ENCODE measurements around the gene VPS51.
"Not testable (repeated sequence)": the region's sequence is repeated elsewhere in the genome, so short reads cannot be mapped to it uniquely, and the experiment has no call there.

VPS51 gene

GRCh38 chr11:65107751-65108468 lies 11.9 kb downstream of the VPS51 start:
- no peak for DNase-seq (ENCODE audit: low read depth in 2 of 2)

GRCh38 chr11:65108469-65109123 lies 12.6 kb downstream of the VPS51 start:
- DNase-seq (ENCODE audit: low read depth in 2 of 2) = no peak

GRCh38 chr11:65109231-65110198 lies 13.5 kb downstream of the VPS51 start:
- DNase-seq (ENCODE audit: low read depth in 2 of 2) = no peak

GRCh38 chr11:65110354-65110861 lies 14.4 kb downstream of the VPS51 start:
- peak; percentile 91 to 94 for DNase-seq (ENCODE audit: low read depth in 2 of 2)

GRCh38 chr11:65111159-65111743 lies 15.2 kb downstream of the VPS51 start:
- DNase-seq (ENCODE audit: low read depth in 2 of 2) = no peak

GRCh38 chr11:65111744-65112545 lies 15.9 kb downstream of the VPS51 start, which contains the start of gene TM7SF2:
Gene TM7SF2, plus strand, starts transcription at chr11:65111872. Its CDS starts 144 bp downstream, at chr11:65112016.
- DNase-seq (ENCODE audit: low read depth in 2 of 2) = peak; percentile 80 to 89

GRCh38 chr11:65112546-65113360 lies 16.7 kb downstream of the VPS51 start:
- peak; percentile 49 to 52 for DNase-seq (ENCODE audit: low read depth in 2 of 2)

- DNase-seq (ENCODE audit: low read depth in 2 of 2) = no peak
Observed at GRCh38 chr11:65113361-65113756, 17.3 kb downstream of the VPS51 start.

- no peak for DNase-seq (ENCODE audit: low read depth in 2 of 2)
Observed at GRCh38 chr11:65113839-65114238, 17.8 kb downstream of the VPS51 start.

- no peak for DNase-seq (ENCODE audit: low read depth in 2 of 2)
Observed at GRCh38 chr11:65114538-65115171, 18.6 kb downstream of the VPS51 start.

GRCh38 chr11:65115361-65116082 lies 19.5 kb downstream of the VPS51 start:
- DNase-seq (ENCODE audit: low read depth in 2 of 2) = no peak

GRCh38 chr11:65116370-65117205 lies 20.6 kb downstream of the VPS51 start:
- DNase-seq (ENCODE audit: low read depth in 2 of 2) = no peak

- DNase-seq (ENCODE audit: low read depth in 2 of 2) = peak; percentile 100
Observed at GRCh38 chr11:65117206-65118096, 21.4 kb downstream of the VPS51 start, which contains the start of gene ZNHIT2. Gene ZNHIT2, minus strand, starts transcription at chr11:65117701. Its CDS starts 48 bp downstream, at chr11:65117653.

- DNase-seq (ENCODE audit: low read depth in 2 of 2) = no peak
Observed at GRCh38 chr11:65118097-65118837, 22.3 kb downstream of the VPS51 start.

- DNase-seq (ENCODE audit: low read depth in 2 of 2) = not testable (repeated sequence)
Observed at GRCh38 chr11:65118891-65119669, 23.1 kb downstream of the VPS51 start.

All from stimulated activated CD8-positive, alpha-beta memory T cell treated with anti-CD3 and anti-CD28 coated beads, Interleukin-2, amount 100 ng/mL, for 1 hour (primary cell).